ENCODE results near the gene EVA1C. TPM values are rescaled to one million over a fixed set of nuclear protein-coding genes. Genes with fewer than 3 reads are reported as not detected.

The EVA1C gene
- total and polyA plus RNA-seq, 2 donors (not counting 1 experiment from before 2014, with no cell fraction given) = 0.84 to 1.6 TPM

DNA sequence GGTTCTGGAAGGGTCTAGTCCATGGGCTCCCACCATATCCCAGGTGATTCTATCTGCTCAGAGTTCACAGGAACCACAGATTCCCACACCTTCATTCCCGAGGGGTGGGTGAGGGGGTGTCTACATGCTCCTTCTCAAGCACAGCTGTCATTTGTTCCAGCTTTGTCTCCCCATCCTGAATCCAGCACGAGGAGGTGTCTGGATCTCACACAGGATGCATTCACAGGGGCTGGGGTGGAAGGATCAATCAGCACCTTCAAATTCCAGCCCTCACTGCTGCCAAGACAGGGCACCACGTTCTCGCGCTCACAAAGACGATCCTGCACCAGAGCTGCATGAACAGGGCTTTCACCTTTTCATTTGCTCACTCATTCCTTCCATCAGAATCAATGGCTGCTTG lies 120.1 kb downstream of the EVA1C start:
- H3K9ac ChIP-seq (ENCODE audit: low read length) = no peak overlapping the region
- H3K79me2 ChIP-seq (ENCODE audit: control insufficient read depth, insufficient read depth, low read length) = no peaks in the 10 kb centered on the region
- TF ChIP-seq EZH2 (IDR thresholded peaks at IDR 0.05; ENCODE audit: borderline replicate concordance, insufficient read depth, low read depth, low read length, poor library complexity, severe bottlenecking) = no peak
- TF ChIP-seq, protein P1, sequence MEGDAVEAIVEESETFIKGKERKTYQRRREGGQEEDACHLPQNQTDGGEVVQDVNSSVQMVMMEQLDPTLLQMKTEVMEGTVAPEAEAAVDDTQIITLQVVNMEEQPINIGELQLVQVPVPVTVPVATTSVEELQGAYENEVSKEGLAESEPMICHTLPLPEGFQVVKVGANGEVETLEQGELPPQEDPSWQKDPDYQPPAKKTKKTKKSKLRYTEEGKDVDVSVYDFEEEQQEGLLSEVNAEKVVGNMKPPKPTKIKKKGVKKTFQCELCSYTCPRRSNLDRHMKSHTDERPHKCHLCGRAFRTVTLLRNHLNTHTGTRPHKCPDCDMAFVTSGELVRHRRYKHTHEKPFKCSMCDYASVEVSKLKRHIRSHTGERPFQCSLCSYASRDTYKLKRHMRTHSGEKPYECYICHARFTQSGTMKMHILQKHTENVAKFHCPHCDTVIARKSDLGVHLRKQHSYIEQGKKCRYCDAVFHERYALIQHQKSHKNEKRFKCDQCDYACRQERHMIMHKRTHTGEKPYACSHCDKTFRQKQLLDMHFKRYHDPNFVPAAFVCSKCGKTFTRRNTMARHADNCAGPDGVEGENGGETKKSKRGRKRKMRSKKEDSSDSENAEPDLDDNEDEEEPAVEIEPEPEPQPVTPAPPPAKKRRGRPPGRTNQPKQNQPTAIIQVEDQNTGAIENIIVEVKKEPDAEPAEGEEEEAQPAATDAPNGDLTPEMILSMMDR (IDR thresholded peaks at IDR 0.05) = no peak
- Mint-ChIP-seq H3K27ac (no peak overlapping the region), H3K4me3 (no peak overlapping the region), H3K4me1 (no peaks in the 10 kb centered on the region), H3K27me3 (peaks cover 6% of the 10 kb centered on the region), H3K9me3 (ENCODE audit: insufficient read depth) (no peaks in the 10 kb centered on the region)
- DNase-seq (no peak), ATAC-seq (ENCODE audit: low read depth) (no peak)
- H3K4me3 ChIP-seq (ENCODE audit: control extremely low read depth in 1 of 5, extremely low read depth in 1 of 5, insufficient read depth in 1 of 5, low read depth in 2 of 5, low read length in 4 of 5) = no peak overlapping the region
- H3K36me3 ChIP-seq (replicated peaks in 1 of 2; ENCODE audit: control extremely low read depth in 1 of 2, control insufficient read depth in 1 of 2, extremely low read depth in 1 of 2, insufficient read depth in 2 of 2, low read length in 1 of 2) = no peaks in the 10 kb centered on the region
- peaks cover 0 to 8% (median 1%) of the 10 kb centered on the region in 4 experiments for H3K27me3 ChIP-seq (replicated peaks in 1 of 4; ENCODE audit: control extremely low read depth in 1 of 4, control insufficient read depth in 3 of 4, insufficient read depth in 4 of 4, low read length in 3 of 4)
- intact Hi-C loops (cut with micrococcal nuclease) = no loop called here
- H2AFZ ChIP-seq (ENCODE audit: insufficient read depth, low read depth, low read length, poor library complexity, severe bottlenecking) = no peak overlapping the region
- WGBS (ENCODE audit: insufficient coverage) = 94% methylated on average over 2 of the region's 6 CpGs
- H3K4me2 ChIP-seq (replicated peaks; ENCODE audit: low read depth, low read length, poor library complexity, severe bottlenecking) = no peak overlapping the region
- H3K27ac ChIP-seq (ENCODE audit: low read length in 2 of 2) = no peak overlapping the region
- CTCF ChIA-PET = no interaction called here
- POLR2A ChIA-PET = no interaction called here
- no peaks in the 10 kb centered on the region for H3K4me1 ChIP-seq (ENCODE audit: control insufficient read depth in 2 of 2, insufficient read depth in 2 of 2, low read length in 2 of 2)
- no peaks in the 10 kb centered on the region for H4K20me1 ChIP-seq (ENCODE audit: control insufficient read depth, insufficient read depth, low read length, poor library complexity, severe bottlenecking)
- peaks cover 0 to 9% (median 0%) of the 10 kb centered on the region in 3 donors for H3K9me3 ChIP-seq (ENCODE audit: control extremely low read depth in 1 of 3, control insufficient read depth in 2 of 3, insufficient read depth in 1 of 3, low read length in 2 of 3)

DNA sequence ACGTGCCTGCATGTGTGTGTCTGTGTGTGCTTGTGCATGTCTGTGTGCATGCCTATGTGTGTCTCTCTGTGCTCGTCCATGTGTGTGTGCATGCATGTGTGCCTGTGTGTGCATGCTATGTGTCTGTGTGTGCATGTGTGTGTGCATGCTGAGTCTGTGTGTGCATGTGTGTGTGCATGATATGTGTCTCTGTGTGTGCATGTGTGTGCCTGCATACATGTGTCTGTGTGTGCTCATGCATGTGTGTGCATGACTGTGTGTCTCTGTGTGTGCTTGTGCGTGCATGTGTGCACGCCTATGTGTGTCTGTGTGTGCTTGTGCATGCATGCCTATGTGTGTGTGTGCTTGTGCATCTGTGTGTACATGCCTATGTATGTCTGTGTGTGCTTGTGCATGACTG lies 120.5 kb downstream of the EVA1C start:
- 96% methylated on average over 4 of the region's 4 CpGs for whole genome bisulfite sequencing (ENCODE audit: insufficient coverage)
- intact Hi-C loops (cut with micrococcal nuclease) = no loop called here
- Histone ChIP-seq H3K9ac (ENCODE audit: low read length) (no peak overlapping the region), H2AFZ (ENCODE audit: insufficient read depth, low read depth, low read length, poor library complexity, severe bottlenecking) (no peak overlapping the region), H3K27me3 (replicated peaks in 1 of 4; ENCODE audit: control extremely low read depth in 1 of 4, control insufficient read depth in 3 of 4, insufficient read depth in 4 of 4, low read length in 3 of 4) (peaks cover 0 to 8% (median 1%) of the 10 kb centered on the region in 4 experiments), H3K36me3 (replicated peaks in 1 of 2; ENCODE audit: control extremely low read depth in 1 of 2, control insufficient read depth in 1 of 2, extremely low read depth in 1 of 2, insufficient read depth in 2 of 2, low read length in 1 of 2) (no peaks in the 10 kb centered on the region), H3K27ac (ENCODE audit: low read length in 2 of 2) (no peak overlapping the region), H3K79me2 (ENCODE audit: control insufficient read depth, insufficient read depth, low read length) (no peaks in the 10 kb centered on the region), H3K9me3 (ENCODE audit: control extremely low read depth in 1 of 3, control insufficient read depth in 2 of 3, insufficient read depth in 1 of 3, low read length in 2 of 3) (peaks cover 0 to 9% (median 0%) of the 10 kb centered on the region in 3 donors), H3K4me3 (ENCODE audit: control extremely low read depth in 1 of 5, extremely low read depth in 1 of 5, insufficient read depth in 1 of 5, low read depth in 2 of 5, low read length in 4 of 5) (no peak overlapping the region), H4K20me1 (ENCODE audit: control insufficient read depth, insufficient read depth, low read length, poor library complexity, severe bottlenecking) (no peaks in the 10 kb centered on the region), H3K4me1 (ENCODE audit: control insufficient read depth in 2 of 2, insufficient read depth in 2 of 2, low read length in 2 of 2) (no peaks in the 10 kb centered on the region), H3K4me2 (replicated peaks; ENCODE audit: low read depth, low read length, poor library complexity, severe bottlenecking) (no peak overlapping the region)
- H3K27ac Mint-ChIP-seq = no peak overlapping the region
- CTCF ChIA-PET = no interaction called here
- H3K9me3 Mint-ChIP-seq (ENCODE audit: insufficient read depth) = no peaks in the 10 kb centered on the region
- TF ChIP-seq EZH2 (IDR thresholded peaks at IDR 0.05; ENCODE audit: borderline replicate concordance, insufficient read depth, low read depth, low read length, poor library complexity, severe bottlenecking) = no peak
- TF ChIP-seq, protein P1 (IDR thresholded peaks at IDR 0.05) = no peak
- no peak overlapping the region for H3K4me3 Mint-ChIP-seq
- no peaks in the 10 kb centered on the region for H3K4me1 Mint-ChIP-seq
- peaks cover 6% of the 10 kb centered on the region for H3K27me3 Mint-ChIP-seq
- POLR2A ChIA-PET = no interaction called here
- DNase-seq (no peak), ATAC-seq (ENCODE audit: low read depth) (no peak)
